Measurements from ENCODE around the gene COMMD1. TPM values are rescaled to one million over a fixed set of nuclear protein-coding genes. Genes with fewer than 3 reads are reported as not detected.
A peak's percentile ranks its signal among the peaks of the same experiment; 100 is the strongest.
"Not testable (repeated sequence)": the region's sequence is repeated elsewhere in the genome, so short reads cannot be mapped to it uniquely, and the experiment has no call there.

Gene COMMD1
- total and polyA plus RNA-seq, 3 donors from 2014 or later = 61.7 to 87.9 (median 85.2) TPM

- WGBS, 2 donors = 61 to 67% methylated on average over 4 of the region's 4 CpGs
- Histone ChIP-seq H3K4me3 (no peak overlapping the region), H3K27ac (no peak overlapping the region), H3K27me3 (no peaks in the 10 kb centered on the region), H3K4me1 (peaks cover 6% of the 10 kb centered on the region), H3K9me3 (no peaks in the 10 kb centered on the region), H3K36me3 (ENCODE audit: low read depth, missing control alignments) (no peaks in the 10 kb centered on the region)
- intact Hi-C loops (cut with DNase I; ENCODE audit: low total_unique reads) = no loop called here
- no peak for DNase-seq
- TF ChIP-seq POLR2A (IDR thresholded peaks at IDR 0.05) = no peak
- TF ChIP-seq, protein P1, sequence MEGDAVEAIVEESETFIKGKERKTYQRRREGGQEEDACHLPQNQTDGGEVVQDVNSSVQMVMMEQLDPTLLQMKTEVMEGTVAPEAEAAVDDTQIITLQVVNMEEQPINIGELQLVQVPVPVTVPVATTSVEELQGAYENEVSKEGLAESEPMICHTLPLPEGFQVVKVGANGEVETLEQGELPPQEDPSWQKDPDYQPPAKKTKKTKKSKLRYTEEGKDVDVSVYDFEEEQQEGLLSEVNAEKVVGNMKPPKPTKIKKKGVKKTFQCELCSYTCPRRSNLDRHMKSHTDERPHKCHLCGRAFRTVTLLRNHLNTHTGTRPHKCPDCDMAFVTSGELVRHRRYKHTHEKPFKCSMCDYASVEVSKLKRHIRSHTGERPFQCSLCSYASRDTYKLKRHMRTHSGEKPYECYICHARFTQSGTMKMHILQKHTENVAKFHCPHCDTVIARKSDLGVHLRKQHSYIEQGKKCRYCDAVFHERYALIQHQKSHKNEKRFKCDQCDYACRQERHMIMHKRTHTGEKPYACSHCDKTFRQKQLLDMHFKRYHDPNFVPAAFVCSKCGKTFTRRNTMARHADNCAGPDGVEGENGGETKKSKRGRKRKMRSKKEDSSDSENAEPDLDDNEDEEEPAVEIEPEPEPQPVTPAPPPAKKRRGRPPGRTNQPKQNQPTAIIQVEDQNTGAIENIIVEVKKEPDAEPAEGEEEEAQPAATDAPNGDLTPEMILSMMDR (IDR thresholded peaks at IDR 0.05) = no peak
Observed at GRCh38 chr2:62151306-62151638, 245.8 kb downstream of the COMMD1 start.

DNA sequence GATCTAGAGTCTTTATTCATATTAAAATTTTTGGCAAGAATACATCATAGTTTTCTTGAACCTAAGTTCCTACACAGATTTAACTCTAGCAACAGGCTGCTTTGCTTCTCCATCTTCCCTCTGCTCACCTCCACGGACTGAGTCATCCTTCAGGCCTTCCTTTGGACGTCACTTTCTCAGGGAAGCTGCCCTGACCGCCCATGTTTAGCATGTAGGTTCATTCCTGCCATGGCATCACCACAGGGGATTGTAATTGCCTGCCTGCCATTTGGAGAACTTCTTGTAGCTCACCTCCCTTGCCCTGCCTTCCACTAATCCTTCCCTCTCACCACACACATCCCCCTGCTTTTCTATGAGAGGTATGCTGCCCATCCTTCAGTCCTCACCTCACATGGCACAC is 246.5 kb downstream of the COMMD1 start:
- Histone ChIP-seq H3K27ac (no peak overlapping the region), H3K4me1 (peaks cover 10% of the 10 kb centered on the region), H3K27me3 (no peaks in the 10 kb centered on the region), H3K4me3 (no peak overlapping the region), H3K36me3 (ENCODE audit: low read depth, missing control alignments) (no peaks in the 10 kb centered on the region), H3K9me3 (no peaks in the 10 kb centered on the region)
- TF ChIP-seq, protein P1 (IDR thresholded peaks at IDR 0.05) = no peak
- no peak for TF ChIP-seq POLR2A (IDR thresholded peaks at IDR 0.05)
- intact Hi-C loops (cut with DNase I; ENCODE audit: low total_unique reads) = no loop called here
- 88 to 90% methylated on average over 3 of the region's 3 CpGs for WGBS, 2 donors
- no peak for DNase-seq

DNA sequence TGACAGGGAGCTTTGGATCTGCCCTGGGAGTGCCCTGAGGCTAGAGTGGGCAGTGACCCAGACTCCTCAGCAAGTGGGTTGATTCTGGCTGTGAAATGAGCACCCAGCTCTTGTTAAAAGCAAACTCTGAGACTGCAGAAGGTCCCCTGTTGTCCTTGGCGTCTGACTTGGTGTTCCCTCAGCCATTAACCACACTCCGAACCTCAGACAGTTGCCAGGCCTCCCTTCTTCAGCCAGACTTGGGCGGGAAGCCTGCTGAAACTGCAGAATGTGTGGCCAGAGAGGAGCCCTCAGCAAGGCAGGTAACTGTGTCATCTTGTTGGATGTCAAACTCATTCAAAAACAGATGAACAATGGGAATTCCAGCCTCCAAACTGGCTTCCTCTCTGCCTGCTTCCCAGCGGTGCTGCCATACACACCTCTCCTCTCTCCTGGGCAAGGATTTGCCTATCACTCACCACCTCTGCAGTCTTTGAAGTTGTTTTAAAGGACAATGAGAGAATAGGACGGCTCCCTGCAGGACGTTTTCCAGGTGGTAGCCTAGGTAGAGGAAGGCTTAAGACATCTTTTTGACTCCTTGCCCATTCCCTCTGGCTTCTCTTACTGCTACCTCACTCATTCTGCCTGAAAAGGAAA is 251.5 kb downstream of the COMMD1 start:
- no peak overlapping the region for H3K27ac ChIP-seq
- no peaks in the 10 kb centered on the region for H3K36me3 ChIP-seq (ENCODE audit: low read depth, missing control alignments)
- H3K9me3 ChIP-seq = no peaks in the 10 kb centered on the region
- peaks cover 5% of the 10 kb centered on the region for H3K4me1 ChIP-seq
- WGBS, 2 donors = 68 to 80% methylated on average over 6 of the region's 6 CpGs
- no peak overlapping the region for H3K4me3 ChIP-seq
- no peak for DNase-seq
- TF ChIP-seq POLR2A (IDR thresholded peaks at IDR 0.05) = no peak
- TF ChIP-seq, protein P1 (IDR thresholded peaks at IDR 0.05) = no peak
- H3K27me3 ChIP-seq = no peaks in the 10 kb centered on the region
- intact Hi-C loops (cut with DNase I; ENCODE audit: low total_unique reads) = no loop called here

- DNase-seq = no peak
- intact Hi-C loops (cut with DNase I; ENCODE audit: low total_unique reads) = no loop called here
- H3K4me1 ChIP-seq = peaks cover 10% of the 10 kb centered on the region
- no peak overlapping the region for H3K4me3 ChIP-seq
- H3K36me3 ChIP-seq (ENCODE audit: low read depth, missing control alignments) = no peaks in the 10 kb centered on the region
- H3K9me3 ChIP-seq = no peaks in the 10 kb centered on the region
- H3K27ac ChIP-seq = peak overlapping the region in 1 of 2 donors; percentile 34
- 69 to 79% methylated on average over 9 of the region's 9 CpGs for WGBS, 2 donors
- TF ChIP-seq POLR2A (IDR thresholded peaks at IDR 0.05) = no peak
- TF ChIP-seq, protein P1 (IDR thresholded peaks at IDR 0.05) = no peak
- no peaks in the 10 kb centered on the region for H3K27me3 ChIP-seq
Observed at GRCh38 chr2:62158444-62159121, 253.1 kb downstream of the COMMD1 start.

- DNase-seq; H3K4me3 ChIP-seq; intact Hi-C loops (cut with DNase I; ENCODE audit: low total_unique reads); H3K9me3 ChIP-seq; H3K27ac ChIP-seq; H3K36me3 ChIP-seq (ENCODE audit: low read depth, missing control alignments); H3K27me3 ChIP-seq: not testable (repeated sequence)
- WGBS, 2 donors = 96% methylated on average over 9 of the region's 9 CpGs
- H3K4me1 ChIP-seq = peaks cover 20% of the 10 kb centered on the region
Observed at GRCh38 chr2:62160691-62161090, 255.2 kb downstream of the COMMD1 start.
